WI38 (cell line): Measurements from ENCODE around the gene OCRL.

ENCODE experiments used
- H3K4me3 ChIP-seq: 2 replicates; pipeline ENCODE4 v1.5.1; 2011; ENCODE audit warnings: low read depth, mild to moderate bottlenecking, control low read depth, low read length
- TF ChIP-seq, protein P1 (sequence below): IDR thresholded peaks from 2 replicates; pipeline ENCODE4 v1.5.1; 2012; ENCODE audit warnings: low read depth, mild to moderate bottlenecking, control low read depth, low read length

OCRL gene

DNA sequence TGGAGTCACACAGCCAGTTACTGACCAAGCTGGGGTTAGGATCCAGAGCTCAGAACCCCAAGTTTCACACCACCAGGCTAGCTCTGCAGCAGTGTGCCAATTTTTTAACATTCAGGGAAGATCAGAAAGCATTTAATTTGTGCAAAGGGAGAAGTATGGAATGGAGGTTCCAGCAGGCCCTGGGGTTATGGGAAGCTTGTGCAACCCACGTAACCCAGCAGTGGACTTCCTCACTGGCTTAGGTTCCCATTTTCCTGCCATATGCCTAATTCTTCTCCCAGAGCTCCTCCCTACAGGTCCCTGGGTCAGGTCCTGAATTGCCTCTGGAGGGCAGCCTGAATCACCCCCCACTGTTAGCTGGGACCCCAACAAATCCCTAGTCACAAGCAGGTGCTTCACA lies 100.7 kb downstream of the OCRL start:
- TF ChIP-seq, protein P1, sequence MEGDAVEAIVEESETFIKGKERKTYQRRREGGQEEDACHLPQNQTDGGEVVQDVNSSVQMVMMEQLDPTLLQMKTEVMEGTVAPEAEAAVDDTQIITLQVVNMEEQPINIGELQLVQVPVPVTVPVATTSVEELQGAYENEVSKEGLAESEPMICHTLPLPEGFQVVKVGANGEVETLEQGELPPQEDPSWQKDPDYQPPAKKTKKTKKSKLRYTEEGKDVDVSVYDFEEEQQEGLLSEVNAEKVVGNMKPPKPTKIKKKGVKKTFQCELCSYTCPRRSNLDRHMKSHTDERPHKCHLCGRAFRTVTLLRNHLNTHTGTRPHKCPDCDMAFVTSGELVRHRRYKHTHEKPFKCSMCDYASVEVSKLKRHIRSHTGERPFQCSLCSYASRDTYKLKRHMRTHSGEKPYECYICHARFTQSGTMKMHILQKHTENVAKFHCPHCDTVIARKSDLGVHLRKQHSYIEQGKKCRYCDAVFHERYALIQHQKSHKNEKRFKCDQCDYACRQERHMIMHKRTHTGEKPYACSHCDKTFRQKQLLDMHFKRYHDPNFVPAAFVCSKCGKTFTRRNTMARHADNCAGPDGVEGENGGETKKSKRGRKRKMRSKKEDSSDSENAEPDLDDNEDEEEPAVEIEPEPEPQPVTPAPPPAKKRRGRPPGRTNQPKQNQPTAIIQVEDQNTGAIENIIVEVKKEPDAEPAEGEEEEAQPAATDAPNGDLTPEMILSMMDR = no peak

DNA sequence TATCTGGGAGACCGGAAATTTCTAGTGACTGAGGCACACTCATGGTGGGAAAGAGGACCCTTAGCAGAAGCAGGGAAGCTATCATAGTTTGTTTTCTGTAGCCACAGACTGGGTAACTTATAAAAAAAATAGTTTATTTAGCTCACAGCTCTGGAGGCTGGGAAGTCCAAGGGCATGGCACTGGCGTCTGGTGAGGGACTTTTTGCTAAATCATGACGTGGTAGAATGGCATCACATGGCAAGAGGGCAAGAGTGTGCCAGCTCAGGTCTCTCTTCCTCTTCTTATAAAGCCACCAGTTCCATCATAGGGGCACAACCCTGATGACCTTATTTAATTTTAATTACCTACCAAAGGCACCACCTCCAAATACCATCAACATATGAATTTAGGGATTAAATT lies 101.4 kb downstream of the OCRL start:
- no peak overlapping the region for H3K4me3 ChIP-seq
- TF ChIP-seq, protein P1 = no peak

More for the DNA sequence above, 100.7 kb downstream of the OCRL start:
- H3K4me3 ChIP-seq = no peak overlapping the region

- no peak overlapping the region for H3K4me3 ChIP-seq
- TF ChIP-seq, protein P1 = no peak
These were observed 101.9 kb downstream of the OCRL start for GRCh38 chrX:129641941-129642340.
